ENCODE measurements around the gene COPS7A. TPM values are rescaled to one million over a fixed set of nuclear protein-coding genes. Genes with fewer than 3 reads are reported as not detected.
A peak's percentile ranks its signal among the peaks of the same experiment; 100 is the strongest.
"Not testable (repeated sequence)": the region's sequence is repeated elsewhere in the genome, so short reads cannot be mapped to it uniquely, and the experiment has no call there.

Gene COPS7A
- total RNA-seq, 1 donor from 2014 or later, result 118 TPM

DNA sequence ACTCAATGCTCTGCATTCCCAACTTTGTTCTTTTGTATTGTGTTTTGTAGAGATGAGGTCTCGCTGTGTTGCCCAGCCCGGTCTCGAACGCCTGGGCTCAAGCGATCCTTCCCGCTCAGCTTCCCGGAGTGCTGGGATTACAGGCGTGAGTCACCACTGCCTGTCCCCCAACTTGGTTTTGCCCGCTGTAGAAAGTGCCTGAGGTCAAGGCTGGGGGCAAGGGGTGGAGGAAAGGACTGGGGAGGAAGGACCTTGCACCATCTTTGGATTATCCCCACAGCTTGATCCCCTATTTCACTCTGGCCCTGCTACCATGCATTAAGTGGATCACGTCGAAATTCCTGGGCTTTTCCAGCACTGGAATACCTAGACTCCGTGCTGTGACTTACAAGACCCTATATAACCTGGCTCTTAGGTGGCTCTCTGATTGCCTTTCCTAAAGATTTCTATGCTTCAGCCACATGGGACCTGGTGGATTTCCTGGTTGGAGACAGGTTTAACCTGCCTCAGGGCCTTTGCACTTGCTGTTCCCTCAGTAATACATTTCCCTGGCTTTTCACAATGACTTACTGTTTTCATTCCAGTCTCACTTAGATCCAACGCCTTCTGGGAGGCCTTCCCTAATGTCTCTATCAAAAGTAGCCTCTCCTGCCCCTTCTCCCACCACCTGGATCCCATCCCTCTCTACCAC is 22.6 kb upstream of the COPS7A start:
- no peak for DNase-seq (ENCODE audit: low read depth)

DNA sequence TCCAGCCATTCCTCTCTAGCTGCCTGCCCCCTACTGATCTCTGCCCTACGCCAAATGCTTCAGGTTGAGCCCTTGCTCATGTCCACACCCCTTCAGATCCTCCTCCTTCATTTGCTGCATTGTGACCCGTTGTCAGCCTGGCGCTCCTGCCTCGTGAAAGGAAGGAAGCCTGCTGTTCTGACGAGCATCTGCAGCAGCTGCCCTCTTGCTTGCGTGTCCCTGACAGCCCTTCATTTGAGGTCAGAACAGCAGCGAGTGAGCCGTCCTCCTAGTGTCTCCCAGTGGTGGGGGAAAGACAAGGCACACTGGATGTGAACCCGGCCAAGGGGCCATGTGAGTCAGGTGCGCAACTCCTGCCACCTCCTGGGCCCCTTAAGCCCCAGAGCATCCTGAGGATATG is 20.2 kb upstream of the COPS7A start:
- DNase-seq (ENCODE audit: low read depth), result peak; percentile 55

DNA sequence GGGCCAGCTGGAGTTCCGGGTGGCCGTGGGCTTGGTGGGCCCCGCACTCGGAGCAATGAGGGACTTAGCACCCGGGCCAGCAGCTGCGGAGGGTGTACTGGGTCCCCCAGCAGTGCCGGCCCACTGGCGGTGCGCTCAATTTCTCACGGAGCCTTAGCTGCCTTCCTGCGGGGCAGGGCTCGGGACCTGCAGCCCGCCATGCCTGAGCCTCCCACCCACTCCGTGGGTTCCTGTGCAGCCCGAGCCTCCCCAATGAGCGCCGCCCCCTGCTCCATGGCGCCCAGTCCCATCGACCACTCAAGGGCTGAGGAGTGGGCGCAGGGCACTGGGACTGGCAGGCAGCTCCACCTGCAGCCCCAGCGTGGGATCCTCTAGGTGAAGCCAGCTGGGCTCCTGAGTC is 15.5 kb upstream of the COPS7A start:
- not testable (repeated sequence) for DNase-seq (ENCODE audit: low read depth)

DNA sequence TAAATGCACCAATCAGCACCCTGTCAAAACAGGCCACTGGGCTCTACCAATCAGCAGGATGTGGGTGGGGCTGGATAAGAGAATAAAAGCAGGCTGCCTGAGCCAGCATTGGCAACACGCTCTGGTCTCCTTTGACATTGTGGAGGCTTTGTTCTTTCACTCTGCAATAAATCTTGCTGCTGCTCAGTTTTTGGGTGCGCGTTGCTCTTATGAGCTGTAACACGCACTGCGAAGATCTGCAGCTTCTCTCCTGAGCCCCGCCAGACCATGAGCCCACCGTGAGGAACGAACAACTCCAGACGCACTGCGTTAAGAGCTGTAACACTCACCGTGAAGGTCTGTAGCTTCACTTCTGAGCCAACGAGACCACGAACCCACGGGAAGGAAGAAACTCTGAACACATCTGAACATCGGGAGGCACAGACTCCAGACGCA is 14.9 kb upstream of the COPS7A start:
- no peak for DNase-seq (ENCODE audit: low read depth)

DNA sequence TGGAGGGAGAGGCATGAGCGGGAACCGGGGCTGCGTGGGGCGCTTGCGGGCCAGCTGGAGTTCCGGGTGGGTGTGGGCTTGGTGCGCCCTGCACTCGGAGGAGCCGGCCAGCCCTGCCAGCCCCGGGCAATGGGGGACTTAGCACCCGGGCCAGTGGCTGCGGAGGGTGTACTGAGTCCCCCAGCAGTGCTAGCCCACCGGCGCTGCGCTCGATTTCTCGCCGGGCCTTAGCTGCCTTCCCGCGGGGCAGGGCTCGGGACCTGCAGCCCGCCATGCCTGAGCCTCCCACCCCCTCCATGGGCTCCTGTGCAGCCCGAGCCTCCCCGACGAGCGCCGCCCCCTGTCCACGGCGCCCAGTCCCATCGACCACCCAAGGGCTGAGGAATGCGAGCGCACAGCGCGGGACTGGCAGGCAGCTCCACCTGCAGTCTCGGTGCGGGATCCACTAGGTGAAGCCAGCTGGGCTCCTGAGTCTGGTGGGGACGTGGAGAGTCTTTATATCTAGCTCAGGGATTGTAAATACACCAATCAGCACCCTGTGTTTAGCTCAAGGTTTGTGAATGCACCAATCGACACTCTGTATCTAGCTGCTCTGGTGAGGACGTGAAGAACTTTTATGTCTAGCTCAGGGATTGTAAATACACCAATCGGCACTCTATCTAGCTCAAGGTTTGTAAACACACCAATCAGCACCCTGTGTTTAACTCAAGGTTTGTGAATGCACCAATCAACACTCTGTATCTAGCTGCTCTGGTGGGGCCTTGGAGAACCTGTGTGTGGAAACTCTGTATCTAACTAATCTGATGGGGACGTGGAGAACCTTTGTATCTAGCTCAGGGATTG is 7.6 kb upstream of the COPS7A start:
- DNase-seq (ENCODE audit: low read depth), result not testable (repeated sequence)

DNA sequence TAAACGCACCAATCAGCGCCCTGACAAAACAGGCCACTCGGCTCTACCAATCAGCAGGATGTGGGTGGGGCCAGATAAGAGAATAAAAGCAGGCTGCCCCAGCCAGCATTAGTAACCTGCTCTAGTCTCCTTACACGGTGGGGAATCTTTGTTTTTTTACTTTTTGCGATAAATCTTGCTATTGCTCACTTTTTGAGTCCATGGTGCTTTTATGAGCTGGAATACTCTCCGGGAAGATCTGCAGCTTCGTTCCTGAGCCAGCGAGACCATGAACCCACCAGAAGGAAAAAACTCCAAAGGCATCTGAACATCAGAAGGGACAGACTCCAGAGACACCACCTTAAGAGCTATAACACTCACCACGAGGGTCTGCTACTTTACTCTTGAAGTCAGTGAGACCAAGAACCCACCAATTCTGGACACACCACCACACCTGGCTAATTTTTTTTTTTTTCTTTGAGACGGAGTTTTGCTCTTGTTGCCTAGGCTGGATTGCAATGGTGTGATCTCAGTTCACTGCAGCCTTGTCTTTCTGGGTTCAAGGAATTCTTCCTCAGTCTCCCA is 6.9 kb upstream of the COPS7A start:
- no peak for DNase-seq (ENCODE audit: low read depth)

DNA sequence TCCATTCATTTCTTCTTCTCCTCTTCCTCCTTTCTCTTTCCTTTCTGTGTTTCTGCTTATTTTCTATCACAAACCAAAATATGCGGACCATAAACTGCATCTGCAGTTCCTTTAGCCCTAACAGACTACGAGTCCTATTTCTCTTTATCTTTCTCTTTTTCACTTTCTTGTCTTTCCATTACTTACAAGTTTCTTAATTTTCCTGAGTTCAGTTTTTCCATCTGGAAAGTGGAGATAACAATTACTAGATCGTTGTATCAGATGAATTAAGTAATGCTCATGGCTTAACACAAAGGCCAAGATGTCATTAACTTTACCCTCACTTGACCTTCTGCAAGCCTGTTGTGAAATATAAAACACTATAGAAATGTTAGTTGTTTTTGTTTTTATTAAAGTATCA is 983 bp upstream of the COPS7A start:
- DNase-seq (ENCODE audit: low read depth), result no peak

DNA sequence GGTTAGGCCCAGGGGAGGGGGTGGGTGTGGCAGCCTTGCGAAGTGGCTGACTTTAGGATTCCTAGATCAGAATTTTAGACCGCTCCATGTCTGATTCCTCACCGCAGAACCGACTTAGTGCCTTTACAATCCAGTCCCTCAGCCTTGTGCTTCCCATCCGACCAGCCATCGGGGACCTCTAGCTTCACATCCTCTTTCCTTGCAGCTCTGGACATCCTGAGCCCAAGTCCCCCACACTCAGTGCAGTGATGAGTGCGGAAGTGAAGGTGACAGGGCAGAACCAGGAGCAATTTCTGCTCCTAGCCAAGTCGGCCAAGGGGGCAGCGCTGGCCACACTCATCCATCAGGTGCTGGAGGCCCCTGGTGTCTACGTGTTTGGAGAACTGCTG is 557 bp downstream of the COPS7A start:
- DNase-seq (ENCODE audit: low read depth), result peak; percentile 25

DNA sequence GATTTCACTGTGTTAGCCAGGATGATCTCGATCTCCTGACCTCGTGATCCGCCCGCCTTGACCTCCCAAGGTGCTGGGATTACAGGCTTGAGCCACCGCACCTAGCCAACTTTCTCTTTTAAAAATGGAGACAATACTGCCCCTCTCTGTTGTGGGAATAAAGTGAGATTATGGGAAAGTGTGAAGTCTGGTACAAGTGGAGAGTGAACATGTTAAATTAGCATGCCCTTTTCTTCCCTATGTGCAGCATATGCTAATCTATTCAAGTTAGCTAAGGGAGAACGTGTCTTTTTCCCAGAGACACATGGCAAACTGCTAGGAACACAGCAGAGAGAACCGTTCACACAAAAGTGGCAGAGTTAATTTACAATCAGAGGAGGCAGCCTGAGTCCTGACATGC is 1.5 kb downstream of the COPS7A start:
- DNase-seq (ENCODE audit: low read depth), result no peak

DNA sequence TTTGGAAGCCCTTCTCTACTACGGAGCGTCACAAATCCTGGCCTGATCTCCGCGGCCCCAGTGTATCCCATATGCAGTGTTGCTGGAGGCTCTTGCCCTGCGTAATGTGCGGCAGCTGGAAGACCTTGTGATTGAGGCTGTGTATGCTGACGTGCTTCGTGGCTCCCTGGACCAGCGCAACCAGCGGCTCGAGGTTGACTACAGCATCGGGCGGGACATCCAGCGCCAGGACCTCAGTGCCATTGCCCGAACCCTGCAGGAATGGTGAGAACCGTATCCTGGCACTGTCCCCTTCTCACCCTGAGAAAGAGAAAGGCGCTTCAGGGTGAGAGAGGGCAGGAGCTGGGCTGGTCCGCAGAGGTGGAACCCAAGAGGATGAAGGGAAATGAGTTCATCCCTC is 5.3 kb downstream of the COPS7A start:
- no peak for DNase-seq (ENCODE audit: low read depth)

DNA sequence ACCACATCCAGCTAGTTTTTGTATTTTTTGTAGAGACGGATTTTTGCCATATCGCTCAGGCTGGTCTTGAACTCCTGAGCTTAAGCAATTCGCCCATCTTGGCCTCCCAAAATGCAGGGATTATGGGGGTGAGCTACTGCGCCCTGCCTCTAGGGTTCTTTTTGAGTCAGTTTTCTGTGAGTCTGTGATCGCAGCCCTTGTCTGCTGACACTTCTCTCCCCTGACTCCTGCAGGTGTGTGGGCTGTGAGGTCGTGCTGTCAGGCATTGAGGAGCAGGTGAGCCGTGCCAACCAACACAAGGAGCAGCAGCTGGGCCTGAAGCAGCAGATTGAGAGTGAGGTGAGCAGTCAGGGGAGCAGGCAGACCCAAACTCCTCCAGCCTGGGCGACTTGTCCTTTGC is 6.3 kb downstream of the COPS7A start:
- no peak for DNase-seq (ENCODE audit: low read depth)

DNA sequence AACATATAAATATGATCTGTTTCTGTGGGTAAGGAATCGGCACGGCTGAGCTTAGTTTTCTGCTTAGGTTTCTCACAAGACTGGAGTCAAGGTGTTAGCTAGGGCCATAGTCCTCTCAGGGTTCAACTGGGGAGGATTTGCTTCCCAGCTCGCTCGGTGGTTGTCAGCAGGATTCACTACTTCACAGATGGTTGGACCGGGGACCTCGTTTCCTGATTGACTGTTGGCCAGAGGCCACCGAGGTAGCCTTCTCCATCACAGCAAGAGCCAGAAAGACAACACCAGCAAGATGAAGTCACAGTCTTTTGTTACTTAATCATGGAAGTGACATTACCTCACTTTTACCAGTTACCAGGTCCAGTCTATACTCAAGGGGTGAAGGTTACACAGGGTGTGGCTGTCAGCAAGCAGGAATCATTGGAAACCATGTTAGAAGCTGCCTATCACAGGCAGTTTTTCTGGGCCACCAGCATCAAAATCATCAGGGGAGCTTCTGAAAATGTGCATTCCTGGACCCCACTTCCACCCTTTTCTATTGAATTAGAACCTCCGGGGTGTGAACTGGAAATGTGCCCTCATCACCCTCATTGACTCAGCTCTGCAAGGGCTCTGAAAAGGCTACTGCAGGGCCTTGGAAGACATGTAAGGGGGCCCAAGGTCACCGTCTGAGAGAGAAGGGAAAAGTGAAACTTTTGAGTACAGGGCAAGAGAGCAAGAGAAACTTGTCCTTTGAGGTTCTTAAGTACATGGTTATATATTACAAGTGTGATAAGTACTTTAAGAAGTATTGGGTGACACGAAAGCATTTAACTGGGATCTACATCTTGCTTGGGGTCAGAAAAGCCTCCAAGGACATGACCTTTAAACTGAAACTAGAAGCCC is 10.9 kb downstream of the COPS7A start:
- no peak for DNase-seq (ENCODE audit: low read depth)

DNA sequence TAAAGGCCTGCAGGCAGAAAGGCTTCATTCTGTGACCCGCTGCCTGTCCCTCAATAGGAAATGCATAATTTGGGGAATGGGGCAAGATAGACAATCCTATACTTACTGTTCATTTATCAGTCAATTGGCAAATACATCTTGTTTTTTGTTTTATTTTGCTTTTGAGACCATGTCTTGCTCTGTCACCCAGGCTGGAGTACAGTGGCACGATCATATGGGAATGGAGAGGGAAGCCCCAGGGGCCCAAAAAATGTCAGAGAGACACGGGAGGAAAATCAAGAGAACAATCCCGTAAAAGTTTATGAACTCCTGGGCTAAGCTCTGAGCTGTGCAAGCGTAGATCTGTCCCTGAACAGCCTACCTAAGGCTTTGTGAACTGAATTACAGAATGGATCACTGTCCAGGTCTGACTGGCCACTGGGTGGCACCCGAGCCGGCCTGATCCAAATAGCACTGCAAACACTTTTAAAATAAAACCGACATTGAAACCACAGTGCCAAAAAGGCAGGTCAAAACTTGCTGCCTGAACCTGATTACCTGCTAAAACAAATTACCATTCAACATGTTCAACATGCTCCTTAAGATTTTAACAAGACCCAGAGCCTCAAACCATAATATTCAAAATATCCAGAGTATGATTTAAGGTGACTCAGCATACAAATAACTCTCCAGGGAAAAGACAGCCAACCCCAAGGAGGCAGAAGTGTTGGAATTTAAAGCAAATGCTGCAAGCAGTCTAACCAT is 11.8 kb downstream of the COPS7A start:
- peak; percentile 64 for DNase-seq (ENCODE audit: low read depth)

DNA sequence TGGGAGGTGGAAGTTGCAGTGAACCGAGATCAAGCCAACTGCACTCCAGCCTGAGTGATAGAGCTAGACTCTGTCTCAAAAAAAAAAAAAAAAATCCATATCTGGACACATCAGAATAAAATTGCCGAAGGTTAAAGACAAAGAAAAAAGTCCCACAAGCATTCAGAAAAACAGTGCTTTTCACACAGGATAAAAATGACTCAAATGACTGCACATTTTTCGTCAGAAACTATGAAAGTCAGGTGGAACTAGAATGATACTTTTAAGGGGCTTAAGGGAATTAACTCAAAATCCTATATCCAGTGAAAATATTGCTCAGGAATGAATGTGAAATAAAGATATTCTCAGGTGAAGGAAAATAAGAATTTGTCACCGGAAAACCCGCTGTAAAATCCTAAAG is 12.9 kb downstream of the COPS7A start:
- no peak for DNase-seq (ENCODE audit: low read depth)

DNA sequence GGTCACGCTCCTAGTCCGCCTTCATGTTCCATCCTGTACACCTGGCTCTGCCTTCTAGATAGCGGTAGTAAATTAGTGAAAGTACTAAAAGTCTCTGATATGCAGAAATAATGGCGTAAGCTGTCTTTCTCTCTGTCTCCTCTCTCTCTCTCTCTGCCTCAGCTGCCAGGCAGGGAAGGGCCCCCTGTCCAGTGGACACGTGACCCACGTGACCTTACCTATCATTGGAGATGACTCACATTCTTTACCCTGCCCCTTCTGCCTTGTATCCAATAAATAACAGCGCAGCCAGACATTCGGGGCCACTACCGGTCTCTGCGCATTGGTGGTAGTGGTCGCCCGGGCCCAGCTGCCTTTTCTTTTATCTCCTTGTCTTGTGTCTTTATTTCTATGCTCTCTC is 18.2 kb downstream of the COPS7A start:
- DNase-seq (ENCODE audit: low read depth), result not testable (repeated sequence)

DNA sequence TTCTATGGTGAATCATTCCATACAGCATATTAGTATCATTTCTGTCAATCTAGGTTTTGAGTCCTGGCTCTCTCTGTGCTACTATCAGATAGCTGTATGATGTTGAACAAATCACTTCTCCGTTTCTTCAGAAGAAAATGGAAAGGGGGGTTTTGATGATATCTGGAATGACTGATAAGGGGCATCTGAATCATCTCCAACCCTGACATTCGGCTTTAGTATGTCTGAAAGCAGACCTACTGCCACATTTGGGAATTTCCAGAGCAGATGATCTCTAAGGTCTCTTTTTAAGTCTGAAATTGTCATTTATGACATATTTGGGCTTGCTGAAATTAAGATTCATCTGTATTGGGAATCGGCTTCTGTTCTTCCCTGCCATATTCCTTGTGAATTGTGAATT is 19.0 kb downstream of the COPS7A start:
- DNase-seq (ENCODE audit: low read depth), result no peak

DNA sequence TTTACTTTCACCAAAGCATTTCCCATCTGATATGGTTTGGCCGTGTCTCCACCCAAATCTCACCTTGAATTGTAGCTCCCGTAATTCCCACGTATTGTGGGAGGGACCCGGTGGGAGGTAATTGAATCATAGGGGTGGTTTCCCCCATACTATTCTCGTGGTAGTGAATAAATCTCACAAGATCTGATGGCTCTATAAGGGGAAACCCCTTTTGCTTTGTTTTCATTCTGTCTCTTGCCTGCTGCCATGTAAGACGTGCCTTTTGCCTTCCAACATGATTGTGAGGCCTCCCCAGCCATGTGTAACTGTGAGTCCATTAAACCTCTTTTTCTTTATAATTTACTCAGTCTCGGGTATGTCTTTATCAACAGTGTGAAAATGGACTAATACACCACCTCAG is 19.5 kb downstream of the COPS7A start:
- DNase-seq (ENCODE audit: low read depth), result not testable (repeated sequence)

DNA sequence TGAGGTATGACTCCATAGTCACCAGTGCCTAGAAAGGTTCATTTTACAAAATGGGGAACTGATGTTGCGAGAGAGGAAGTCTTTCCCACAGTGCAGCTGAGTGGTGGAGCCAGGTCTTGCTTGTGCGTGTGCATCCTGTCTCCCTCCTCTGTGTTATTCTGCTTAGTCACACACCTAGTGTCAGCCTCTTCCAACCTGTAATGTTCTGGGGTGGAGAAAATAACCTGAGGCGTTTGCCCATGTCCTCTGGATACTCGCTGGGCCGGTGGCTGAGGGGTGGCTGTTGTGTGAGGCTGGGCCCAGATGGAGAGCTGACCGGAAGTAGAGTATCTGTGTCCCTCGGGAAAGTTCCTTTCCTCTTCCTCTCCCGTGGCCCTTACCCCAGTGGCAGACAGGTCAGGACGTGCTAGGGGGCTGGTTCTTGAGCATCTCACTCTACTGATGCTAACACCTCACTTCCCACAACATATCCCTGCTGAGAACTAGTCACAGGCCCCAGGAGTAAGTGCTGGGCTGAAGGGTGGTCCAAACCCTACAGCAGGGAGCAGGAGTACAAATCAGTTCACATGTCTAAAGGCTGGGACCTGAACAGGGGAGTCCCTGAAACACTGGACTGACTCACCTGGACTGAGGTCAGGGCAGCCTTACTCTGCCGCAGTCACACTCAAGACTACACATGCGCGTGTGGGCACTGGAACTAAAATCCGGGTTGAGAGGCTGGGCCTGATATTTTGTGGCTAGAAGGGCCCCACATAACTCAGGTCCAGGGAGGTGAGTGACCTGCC is 22.1 kb downstream of the COPS7A start:
- DNase-seq (ENCODE audit: low read depth), result no peak

DNA sequence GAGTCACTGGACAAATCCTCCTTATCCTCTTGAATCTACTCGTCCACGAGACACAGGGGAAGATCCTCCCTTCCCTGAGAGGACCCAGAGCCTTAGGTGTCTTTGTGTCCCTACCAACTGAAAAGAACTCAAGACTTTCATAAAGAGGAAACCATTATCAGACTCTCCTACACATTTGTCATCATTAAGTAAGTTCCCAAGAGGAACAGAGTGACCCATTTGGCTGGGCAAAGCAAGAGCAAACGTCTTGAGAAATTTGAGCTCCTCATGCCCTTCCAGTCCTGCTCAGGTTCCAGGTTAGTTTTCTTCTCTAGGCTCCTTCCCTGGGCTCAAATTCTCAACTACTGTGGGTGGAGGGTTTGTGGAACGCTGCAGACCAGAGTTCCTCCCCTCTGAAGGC is 23.4 kb downstream of the COPS7A start:
- DNase-seq (ENCODE audit: low read depth), result no peak

DNA sequence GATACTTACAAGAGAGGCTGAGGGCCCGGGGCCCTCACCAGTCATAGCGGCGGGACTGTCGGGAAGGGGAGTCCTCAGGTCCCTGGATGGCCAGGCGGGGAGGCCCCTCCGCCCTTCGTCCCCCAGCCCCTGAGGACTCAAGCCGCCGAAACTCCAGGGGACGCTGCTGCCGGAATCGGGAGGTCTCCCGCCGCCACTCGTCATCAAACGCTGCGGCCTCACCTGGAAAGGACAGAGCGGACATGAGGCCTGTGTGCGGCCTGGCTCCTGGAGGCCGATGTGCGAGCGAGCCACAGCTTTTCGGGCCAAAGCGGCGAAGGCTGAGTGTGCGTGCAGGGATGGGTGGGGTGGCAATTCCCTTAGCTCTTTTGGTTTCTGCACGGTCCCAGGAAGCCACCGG is 24.9 kb downstream of the COPS7A start:
- DNase-seq (ENCODE audit: low read depth), result no peak

All from myocyte (in vitro differentiated cells).